Medulla oblongata (tissue), 1 donor: Measurements from ENCODE around the gene DAAM2.

Experiments
- DNase-seq: peaks from one replicate; pipeline ENCODE4 v3.0.0-alpha.2; 2015; ENCODE audit errors: extremely low spot score

Gene DAAM2

GRCh38 chr6:39848171-39848570 lies 56.0 kb downstream of the DAAM2 start:
- no peak for DNase-seq

GRCh38 chr6:39849228-39849627 lies 57.1 kb downstream of the DAAM2 start:
- DNase-seq: no peak

GRCh38 chr6:39849764-39850163 lies 57.6 kb downstream of the DAAM2 start:
- DNase-seq: no peak

GRCh38 chr6:39850736-39851297 lies 58.6 kb downstream of the DAAM2 start:
- no peak for DNase-seq

- DNase-seq: no peak
These were observed 59.2 kb downstream of the DAAM2 start for GRCh38 chr6:39851331-39851730.

GRCh38 chr6:39852324-39852723 lies 60.1 kb downstream of the DAAM2 start:
- DNase-seq: no peak

GRCh38 chr6:39853604-39854003 lies 61.4 kb downstream of the DAAM2 start:
- DNase-seq: peak; percentile 68

- DNase-seq: no peak
These were observed 63.3 kb downstream of the DAAM2 start for GRCh38 chr6:39855356-39855995.

- no peak for DNase-seq
These were observed 66.8 kb downstream of the DAAM2 start for GRCh38 chr6:39859025-39859424.

- DNase-seq: no peak
These were observed 69.5 kb downstream of the DAAM2 start for GRCh38 chr6:39861663-39862062.

- DNase-seq: peak; percentile 86
These were observed 73.1 kb downstream of the DAAM2 start for GRCh38 chr6:39865011-39865888.

- no peak for DNase-seq
These were observed 75.4 kb downstream of the DAAM2 start for GRCh38 chr6:39867592-39867991.

- DNase-seq: no peak
These were observed 78.8 kb downstream of the DAAM2 start for GRCh38 chr6:39870950-39871349.

GRCh38 chr6:39873439-39873838 lies 81.3 kb downstream of the DAAM2 start:
- DNase-seq: no peak

GRCh38 chr6:39876111-39876510 lies 83.9 kb downstream of the DAAM2 start:
- DNase-seq: no peak

GRCh38 chr6:39876826-39877225 lies 84.7 kb downstream of the DAAM2 start:
- no peak for DNase-seq

- no peak for DNase-seq
These were observed 87.4 kb downstream of the DAAM2 start for GRCh38 chr6:39879535-39879934.

- DNase-seq: no peak
These were observed 88.4 kb downstream of the DAAM2 start for GRCh38 chr6:39880594-39880993.

GRCh38 chr6:39881851-39882530 lies 89.8 kb downstream of the DAAM2 start:
- peak; percentile 62 for DNase-seq

- peak; percentile 52 for DNase-seq
These were observed 90.3 kb downstream of the DAAM2 start for GRCh38 chr6:39882531-39882899.

- DNase-seq: no peak
These were observed 92.5 kb downstream of the DAAM2 start for GRCh38 chr6:39884696-39885095.

GRCh38 chr6:39885691-39886090 lies 93.5 kb downstream of the DAAM2 start:
- DNase-seq: no peak
